Measurements from ENCODE around the gene CLEC2D. TPM values are rescaled to one million over a fixed set of nuclear protein-coding genes. Genes with fewer than 3 reads are reported as not detected.
A peak's percentile ranks its signal among the peaks of the same experiment; 100 is the strongest.
"Not testable (repeated sequence)": the region's sequence is repeated elsewhere in the genome, so short reads cannot be mapped to it uniquely, and the experiment has no call there.

Gene CLEC2D
- total RNA-seq, 2 experiments from 2014 or later, result 190 to 212 TPM

- no peaks in the 10 kb centered on the region for H3K27me3 Mint-ChIP-seq
- H3K9me3 Mint-ChIP-seq (ENCODE audit: low read depth), result peaks cover 22% of the 10 kb centered on the region
- peaks cover 21% of the 10 kb centered on the region for H3K36me3 Mint-ChIP-seq (ENCODE audit: low read depth)
- ATAC-seq, result peak; percentile 85
- CTCF ChIA-PET, result interaction anchor here (0.6 to 4.3 kb wide), 40 partner anchors 8 to 636 kb away, joined by 3 to 53 read pairs (median 4); partner anchors contain the start of genes CLEC2D and CLECL1
- POLR2A ChIA-PET, result interaction anchor here (1.0 to 2.7 kb wide), 3 partner anchors 36 to 38 kb away, joined by 4 to 8 read pairs (median 4); partner anchors contain the start of gene CLEC2D
- intact Hi-C loops (cut with DNase I, micrococcal nuclease), result loop anchor here (1.0 to 2.0 kb wide), 5 partner anchors 23 to 377 kb away; no protein-coding TSS in a partner anchor
- DNase-seq, result peak; percentile 82
- peak overlapping the region; percentile 94 for H3K27ac Mint-ChIP-seq
- H3K4me1 Mint-ChIP-seq, result peaks cover 50% of the 10 kb centered on the region
- H3K4me3 Mint-ChIP-seq, result peak overlapping the region; percentile 60
Observed at GRCh38 chr12:9707864-9708808, 38.6 kb downstream of the CLEC2D start.

- POLR2A ChIA-PET, result interaction anchor here (0.6 to 2.7 kb wide), 4 partner anchors 36 to 622 kb away, joined by 3 to 8 read pairs (median 4); partner anchors contain the start of gene CLEC2D
- no peak for ATAC-seq
- no peak for DNase-seq
- intact Hi-C loops (cut with DNase I, micrococcal nuclease), result loop anchor here (1.0 to 2.0 kb wide), 5 partner anchors 22 to 378 kb away; no protein-coding TSS in a partner anchor
- H3K4me3 Mint-ChIP-seq, result no peak overlapping the region
- H3K4me1 Mint-ChIP-seq, result peaks cover 53% of the 10 kb centered on the region
- H3K27me3 Mint-ChIP-seq, result no peaks in the 10 kb centered on the region
- no peak overlapping the region for H3K27ac Mint-ChIP-seq
- H3K36me3 Mint-ChIP-seq (ENCODE audit: low read depth), result peaks cover 21% of the 10 kb centered on the region
- peaks cover 22% of the 10 kb centered on the region for H3K9me3 Mint-ChIP-seq (ENCODE audit: low read depth)
- CTCF ChIA-PET, result interaction anchor here (0.6 to 4.3 kb wide), 29 partner anchors 8 to 431 kb away, joined by 3 to 53 read pairs (median 6); partner anchors contain the start of gene CLEC2D
Observed at GRCh38 chr12:9708853-9709252, 39.3 kb downstream of the CLEC2D start.

GRCh38 chr12:9710584-9711375, 41.3 kb downstream of the CLEC2D start:
- no peak overlapping the region for H3K27ac Mint-ChIP-seq
- peaks cover 46% of the 10 kb centered on the region for H3K4me1 Mint-ChIP-seq
- H3K9me3 Mint-ChIP-seq (ENCODE audit: low read depth), result peaks cover 10% of the 10 kb centered on the region
- DNase-seq (no peak), ATAC-seq (no peak)
- H3K36me3 Mint-ChIP-seq (ENCODE audit: low read depth), result peaks cover 11% of the 10 kb centered on the region
- ChIA-PET POLR2A (no interaction called here), CTCF (interaction anchor here (0.6 to 1.9 kb wide), 7 partner anchors 9 to 1095 kb away, joined by 3 to 5 read pairs (median 3); no protein-coding TSS in a partner anchor)
- H3K4me3 Mint-ChIP-seq, result no peak overlapping the region
- intact Hi-C loops (cut with DNase I, micrococcal nuclease), result no loop called here
- no peaks in the 10 kb centered on the region for H3K27me3 Mint-ChIP-seq

- Mint-ChIP-seq H3K9me3 (ENCODE audit: low read depth) (peaks cover 2% of the 10 kb centered on the region), H3K4me3 (no peak overlapping the region), H3K27me3 (no peaks in the 10 kb centered on the region), H3K36me3 (ENCODE audit: low read depth) (peaks cover 3% of the 10 kb centered on the region), H3K27ac (no peak overlapping the region), H3K4me1 (peaks cover 43% of the 10 kb centered on the region)
- ChIA-PET CTCF (interaction anchor here (0.6 to 1.9 kb wide), 6 partner anchors 9 to 78 kb away, joined by 3 to 5 read pairs (median 3); no protein-coding TSS in a partner anchor), POLR2A (interaction anchor here (0.5 kb wide), 1 partner anchor 11 kb away, joined by 3 read pairs; no protein-coding TSS in a partner anchor)
- no peak for ATAC-seq
- no peak for DNase-seq
- intact Hi-C loops (cut with DNase I, micrococcal nuclease), result no loop called here
Observed at GRCh38 chr12:9711664-9712063, 42.2 kb downstream of the CLEC2D start.

- H3K9me3 Mint-ChIP-seq (ENCODE audit: low read depth); intact Hi-C loops (cut with DNase I, micrococcal nuclease); POLR2A ChIA-PET; H3K36me3 Mint-ChIP-seq (ENCODE audit: low read depth); DNase-seq; H3K27me3 Mint-ChIP-seq; H3K27ac Mint-ChIP-seq; H3K4me3 Mint-ChIP-seq: not testable (repeated sequence)
- peak; percentile 61 for ATAC-seq
- peaks cover 30% of the 10 kb centered on the region for H3K4me1 Mint-ChIP-seq
- CTCF ChIA-PET, result interaction anchor here (1.9 kb wide), 1 partner anchor 12 kb away, joined by 4 read pairs; no protein-coding TSS in a partner anchor
Observed at GRCh38 chr12:9713032-9713558, 43.6 kb downstream of the CLEC2D start.

- ATAC-seq, result no peak
- Mint-ChIP-seq H3K4me3 (no peak overlapping the region), H3K27ac (no peak overlapping the region), H3K4me1 (peaks cover 35% of the 10 kb centered on the region), H3K36me3 (ENCODE audit: low read depth) (no peaks in the 10 kb centered on the region), H3K9me3 (ENCODE audit: low read depth) (no peaks in the 10 kb centered on the region), H3K27me3 (no peaks in the 10 kb centered on the region)
- no peak for DNase-seq
- ChIA-PET CTCF (interaction anchor here (0.7 to 2.3 kb wide), 9 partner anchors 8 to 345 kb away, joined by 3 to 18 read pairs (median 5); no protein-coding TSS in a partner anchor), POLR2A (interaction anchor here (0.7 kb wide), 1 partner anchor 74 kb away, joined by 3 read pairs; no protein-coding TSS in a partner anchor)
- intact Hi-C loops (cut with DNase I, micrococcal nuclease), result no loop called here
Observed at GRCh38 chr12:9717070-9717925, 47.8 kb downstream of the CLEC2D start.

GRCh38 chr12:9718968-9719367, 49.5 kb downstream of the CLEC2D start:
- Mint-ChIP-seq H3K27me3 (no peaks in the 10 kb centered on the region), H3K36me3 (ENCODE audit: low read depth) (peaks cover 1% of the 10 kb centered on the region), H3K9me3 (ENCODE audit: low read depth) (no peaks in the 10 kb centered on the region), H3K27ac (no peak overlapping the region), H3K4me1 (peaks cover 37% of the 10 kb centered on the region), H3K4me3 (no peak overlapping the region)
- ATAC-seq (no peak), DNase-seq (no peak)
- intact Hi-C loops (cut with DNase I, micrococcal nuclease), result no loop called here
- ChIA-PET POLR2A (no interaction called here), CTCF (no interaction called here)

- peaks cover 37% of the 10 kb centered on the region for H3K4me1 Mint-ChIP-seq
- H3K27ac Mint-ChIP-seq, result no peak overlapping the region
- no peaks in the 10 kb centered on the region for H3K9me3 Mint-ChIP-seq (ENCODE audit: low read depth)
- ATAC-seq, result peak; percentile 96
- peaks cover 1% of the 10 kb centered on the region for H3K36me3 Mint-ChIP-seq (ENCODE audit: low read depth)
- DNase-seq, result peak; percentile 39
- H3K4me3 Mint-ChIP-seq, result no peak overlapping the region
- intact Hi-C loops (cut with DNase I, micrococcal nuclease), result loop anchor here in 1 of 2 experiments (10.0 kb wide), 1 partner anchor 385 kb away; no protein-coding TSS in a partner anchor
- ChIA-PET POLR2A (no interaction called here), CTCF (interaction anchor here (2.0 kb wide), 1 partner anchor 12 kb away, joined by 8 read pairs; no protein-coding TSS in a partner anchor)
- no peaks in the 10 kb centered on the region for H3K27me3 Mint-ChIP-seq
Observed at GRCh38 chr12:9719790-9720189, 50.3 kb downstream of the CLEC2D start.

GRCh38 chr12:9721394-9722092, 52.0 kb downstream of the CLEC2D start:
- CTCF ChIA-PET, result interaction anchor here (0.5 to 2.1 kb wide), 10 partner anchors 10 to 92 kb away, joined by 3 to 12 read pairs (median 6); no protein-coding TSS in a partner anchor
- DNase-seq (no peak), ATAC-seq (no peak)
- H3K36me3 Mint-ChIP-seq (ENCODE audit: low read depth), result peaks cover 1% of the 10 kb centered on the region
- H3K4me1 Mint-ChIP-seq, result peaks cover 28% of the 10 kb centered on the region
- no peak overlapping the region for H3K4me3 Mint-ChIP-seq
- no peaks in the 10 kb centered on the region for H3K9me3 Mint-ChIP-seq (ENCODE audit: low read depth)
- H3K27me3 Mint-ChIP-seq, result no peaks in the 10 kb centered on the region
- no peak overlapping the region for H3K27ac Mint-ChIP-seq
- intact Hi-C loops (cut with DNase I, micrococcal nuclease), result loop anchor here in 1 of 2 experiments (10.0 kb wide), 1 partner anchor 387 kb away; no protein-coding TSS in a partner anchor
- POLR2A ChIA-PET, result interaction anchor here (0.5 kb wide), 1 partner anchor 17 kb away, joined by 3 read pairs; no protein-coding TSS in a partner anchor
